NCI-H2227 (cell line): ENCODE measurements around the gene AKIRIN2.
"Not testable (repeated sequence)": the region's sequence is repeated elsewhere in the genome, so short reads cannot be mapped to it uniquely, and the experiment has no call there.

Experiments used
- DNase-seq: peaks from one replicate; lab custom pipeline; 2025; ENCODE audit not compliant: unreplicated experiment; lab: John Stamatoyannopoulos, UW

The AKIRIN2 gene

GRCh38 chr6:87690441-87690840 lies 11.6 kb downstream of the AKIRIN2 start:
- no peak for DNase-seq

GRCh38 chr6:87687893-87688292 lies 14.1 kb downstream of the AKIRIN2 start:
- not testable (repeated sequence) for DNase-seq

DNA sequence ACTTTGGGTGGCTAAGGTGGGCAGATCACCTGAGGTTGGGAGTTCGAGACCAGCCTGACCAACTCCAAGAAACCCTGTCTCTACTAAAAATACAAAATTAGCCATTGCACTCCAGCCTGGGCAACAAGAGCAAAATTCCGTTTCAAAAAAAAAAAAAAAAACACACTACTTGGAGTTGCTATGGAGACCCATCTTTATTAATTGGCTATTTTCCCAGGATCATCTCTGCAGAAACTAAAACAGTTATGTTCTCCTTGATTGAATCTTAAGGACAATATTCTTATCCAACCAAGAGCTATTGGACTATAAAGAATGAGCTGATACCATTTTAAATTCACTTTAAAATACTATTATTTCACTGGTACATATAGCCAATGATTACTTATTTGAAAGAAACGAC lies 14.7 kb downstream of the AKIRIN2 start:
- DNase-seq: no peak

GRCh38 chr6:87686636-87687205 lies 15.3 kb downstream of the AKIRIN2 start:
- DNase-seq: not testable (repeated sequence)

DNA sequence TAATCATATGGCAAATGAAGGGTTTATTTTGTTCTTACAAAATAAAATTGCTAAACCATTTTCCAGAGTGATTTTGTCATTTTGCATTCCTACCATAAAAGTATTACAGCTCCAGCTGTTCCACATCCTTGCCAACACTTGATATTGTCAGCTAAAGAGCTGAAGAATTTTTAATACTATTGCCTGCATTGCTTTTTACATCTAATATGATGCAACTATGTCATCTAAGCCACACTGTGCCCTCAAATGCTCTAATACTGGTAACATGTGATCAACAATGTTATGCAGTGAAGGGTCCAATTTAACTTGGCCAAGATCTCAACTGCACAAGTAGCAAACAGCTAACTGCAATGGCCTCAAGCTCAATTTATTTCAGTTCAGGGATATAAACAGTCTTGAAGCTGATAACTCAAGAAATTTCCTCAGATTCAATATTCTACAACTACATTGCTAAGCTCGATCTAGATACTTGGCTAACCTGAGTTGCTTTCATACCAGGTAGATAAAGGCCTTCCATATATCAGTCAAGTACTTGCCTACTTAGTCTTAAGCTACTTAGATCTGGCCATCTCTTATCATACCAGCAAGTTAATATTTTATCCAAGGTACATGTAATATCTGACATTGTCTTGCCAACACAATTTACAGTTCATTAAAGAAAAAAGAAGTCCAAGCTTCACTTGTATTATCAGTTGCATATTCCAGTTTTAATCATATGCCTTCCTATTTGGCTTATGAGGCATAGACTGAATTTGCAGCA lies 17.0 kb downstream of the AKIRIN2 start:
- no peak for DNase-seq

- DNase-seq: no peak
These were observed 18.1 kb downstream of the AKIRIN2 start for GRCh38 chr6:87683890-87684289.

DNA sequence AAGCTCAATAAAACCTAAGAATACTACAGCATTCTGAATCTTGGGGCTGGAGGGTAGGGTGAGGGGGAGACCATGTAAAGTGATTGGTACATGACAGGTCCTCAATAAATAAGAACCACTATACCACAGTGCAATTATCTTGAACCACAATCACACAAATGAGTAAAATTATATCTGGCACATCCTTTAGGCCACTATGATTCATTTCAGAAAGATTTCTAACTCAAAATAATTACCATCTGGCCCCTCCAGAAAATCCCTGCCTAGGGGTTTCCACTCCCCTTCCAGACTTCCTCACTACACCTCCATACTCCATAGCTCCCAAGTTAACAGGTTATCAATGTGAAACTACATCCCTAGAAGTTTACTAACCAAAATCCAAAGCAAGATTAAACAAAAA lies 19.7 kb downstream of the AKIRIN2 start:
- no peak for DNase-seq

- no peak for DNase-seq
These were observed 26.9 kb downstream of the AKIRIN2 start for GRCh38 chr6:87675004-87675681.

DNA sequence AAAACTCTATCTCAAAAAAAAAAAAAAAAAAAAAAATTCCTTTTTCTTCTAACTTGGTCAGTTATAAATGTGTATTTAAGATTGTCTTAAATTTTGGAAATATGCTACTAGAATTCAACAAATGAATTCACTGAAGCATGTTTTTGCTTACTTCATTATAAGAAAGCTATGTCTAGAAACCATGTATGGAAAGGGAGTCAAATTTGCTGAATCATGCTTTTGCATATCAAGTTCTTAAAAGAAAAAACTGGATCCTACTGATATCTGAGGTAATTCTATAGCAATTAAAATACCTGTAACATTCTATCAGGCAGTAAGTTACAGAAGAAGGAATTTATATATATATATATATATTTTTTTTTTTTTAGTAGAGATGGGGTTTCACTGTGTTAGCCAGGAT lies 27.7 kb downstream of the AKIRIN2 start:
- DNase-seq: no peak

DNA sequence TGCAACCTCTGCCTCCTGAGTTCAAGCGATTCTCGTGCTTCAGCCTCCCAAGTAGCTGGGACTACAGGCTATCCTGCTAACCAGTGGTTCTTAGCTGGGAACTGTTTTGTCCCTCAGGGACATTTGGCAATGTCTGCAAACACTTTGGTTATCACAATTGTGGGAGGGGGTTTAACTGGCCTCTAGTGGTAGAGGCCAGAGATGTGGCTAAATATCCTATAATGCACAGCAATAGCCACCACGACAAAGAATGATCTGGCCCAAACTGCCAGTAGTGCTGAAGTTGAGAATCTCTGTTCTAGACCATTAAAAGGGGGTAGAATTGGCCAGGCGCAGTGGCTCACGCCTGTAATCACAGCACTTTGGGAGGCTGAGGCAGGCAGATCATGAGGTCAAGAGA lies 28.8 kb downstream of the AKIRIN2 start:
- DNase-seq: no peak

- no peak for DNase-seq
These were observed 29.4 kb downstream of the AKIRIN2 start for GRCh38 chr6:87672641-87673040.

DNA sequence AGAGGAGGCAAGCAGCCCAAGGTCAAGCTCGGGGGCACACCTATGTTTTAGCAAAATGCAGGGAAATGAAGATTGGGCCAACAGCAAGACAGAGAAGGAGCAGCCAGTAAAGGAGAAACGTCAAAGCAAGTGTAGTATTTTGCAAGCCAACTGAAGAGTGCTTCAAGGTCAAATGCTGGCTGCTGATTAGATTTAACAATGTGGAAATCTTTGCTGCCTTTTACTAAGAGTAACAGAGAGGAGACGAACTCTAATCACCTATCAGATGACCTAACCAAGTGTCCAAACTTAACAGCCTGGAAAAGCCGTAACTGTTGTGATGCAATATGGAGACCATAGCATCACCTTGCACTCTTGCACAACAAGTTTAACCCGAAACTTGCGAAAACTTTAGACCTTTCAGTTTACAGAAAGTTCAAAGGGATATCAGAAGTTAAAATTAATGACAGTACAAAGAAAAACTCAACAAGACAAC lies 30.4 kb downstream of the AKIRIN2 start:
- DNase-seq: no peak

DNA sequence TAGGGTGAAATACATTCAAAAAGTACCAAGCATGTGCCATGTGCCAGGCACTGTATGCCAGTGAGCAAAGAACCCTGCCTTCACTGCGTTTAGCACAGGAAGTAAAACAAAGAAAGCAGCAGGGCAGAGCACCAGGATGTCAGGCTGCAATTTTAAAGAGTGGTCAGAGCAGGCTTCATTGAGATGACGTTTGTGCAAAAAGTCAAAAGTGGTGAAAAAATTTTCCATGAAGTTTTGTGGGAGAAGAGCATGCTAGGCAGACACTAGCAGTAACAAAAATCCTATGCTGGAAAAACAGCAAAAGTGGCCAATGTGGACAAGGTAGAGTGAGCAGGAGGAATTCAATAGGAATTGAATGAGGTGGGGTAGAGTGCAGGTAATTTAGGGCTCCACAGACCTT lies 31.3 kb downstream of the AKIRIN2 start:
- DNase-seq: no peak

DNA sequence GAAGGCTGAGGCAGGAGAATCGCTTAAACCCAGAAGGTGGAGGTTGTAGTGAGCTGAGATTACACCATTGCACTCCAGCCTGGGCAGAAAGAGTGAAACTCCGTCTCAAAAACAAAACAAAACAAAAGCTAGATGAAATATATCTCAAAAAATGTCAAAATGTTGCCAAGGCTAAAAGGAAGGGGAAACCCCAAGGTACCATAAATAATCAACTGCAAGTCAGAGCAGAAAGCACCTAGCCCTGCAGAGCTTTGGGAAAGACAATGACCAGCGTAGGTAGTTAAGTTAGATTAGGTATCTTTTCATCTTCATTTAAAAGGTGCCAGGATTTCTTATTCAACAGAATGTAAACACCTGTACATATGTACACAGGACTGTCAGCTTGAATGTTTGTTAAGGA lies 33.0 kb downstream of the AKIRIN2 start:
- DNase-seq: no peak

DNA sequence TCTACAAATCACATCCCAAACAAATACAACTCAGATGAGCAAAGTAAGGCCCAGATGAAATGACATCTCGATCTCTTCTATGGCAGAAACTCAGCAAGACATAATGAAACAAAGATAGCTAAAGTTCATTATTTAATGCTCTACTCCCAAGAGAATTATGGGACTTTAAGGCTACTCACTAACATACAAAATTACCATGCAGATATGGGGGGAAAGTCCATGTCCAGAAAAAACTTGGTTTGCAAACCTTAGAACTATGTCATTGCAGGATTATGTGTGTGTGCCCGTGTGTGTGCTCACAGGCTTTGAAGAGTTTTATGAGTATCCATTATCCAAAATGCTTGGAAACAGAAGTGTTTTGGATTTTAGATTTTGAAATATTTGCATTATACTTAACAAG lies 34.0 kb downstream of the AKIRIN2 start:
- DNase-seq: no peak

GRCh38 chr6:87667032-87667431 lies 35.0 kb downstream of the AKIRIN2 start:
- no peak for DNase-seq

DNA sequence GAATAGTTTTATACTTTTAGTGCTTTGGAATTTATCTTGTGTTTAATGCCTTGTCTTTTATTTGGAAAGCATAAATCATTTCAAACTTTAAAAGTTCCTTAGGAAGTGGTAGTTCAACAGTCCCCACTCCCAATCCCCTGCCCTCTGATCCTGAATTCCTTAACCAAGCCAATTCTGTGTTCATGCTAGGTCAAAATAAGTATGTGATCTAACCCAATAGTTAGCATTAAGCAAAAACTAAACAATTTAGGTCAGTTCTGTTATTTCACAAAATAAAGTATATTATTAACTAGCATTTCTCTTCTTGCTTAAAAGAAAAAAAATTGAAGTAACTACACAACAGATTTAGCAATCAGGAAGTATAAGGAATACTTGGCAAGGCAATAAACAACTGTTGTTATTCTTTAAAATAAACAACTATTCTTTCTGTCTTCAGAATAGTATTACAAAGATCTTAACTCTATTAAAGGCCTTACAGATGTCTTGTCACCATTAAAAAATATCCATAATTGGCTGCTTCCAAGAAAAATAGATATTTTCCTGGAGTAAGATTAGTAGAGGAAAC lies 37.0 kb downstream of the AKIRIN2 start:
- no peak for DNase-seq

DNA sequence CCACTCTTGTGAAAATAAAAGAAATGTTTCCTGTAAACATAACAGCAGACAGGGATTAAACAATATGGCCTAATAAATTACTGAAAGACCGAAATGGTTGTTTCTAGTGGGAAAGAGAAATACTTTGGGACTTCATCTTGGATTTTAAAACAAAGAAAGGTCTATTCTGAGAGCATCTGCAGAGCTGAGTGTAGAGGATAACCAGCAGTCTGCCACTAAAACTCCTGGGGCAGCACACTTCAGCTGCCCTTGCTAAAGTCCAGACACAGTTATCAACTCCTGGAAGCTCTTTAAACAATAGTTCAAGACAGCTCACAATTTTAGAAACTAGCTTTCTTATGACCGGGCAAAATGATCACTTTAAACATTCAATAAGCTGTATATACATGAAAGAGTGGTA lies 38.6 kb downstream of the AKIRIN2 start:
- no peak for DNase-seq

DNA sequence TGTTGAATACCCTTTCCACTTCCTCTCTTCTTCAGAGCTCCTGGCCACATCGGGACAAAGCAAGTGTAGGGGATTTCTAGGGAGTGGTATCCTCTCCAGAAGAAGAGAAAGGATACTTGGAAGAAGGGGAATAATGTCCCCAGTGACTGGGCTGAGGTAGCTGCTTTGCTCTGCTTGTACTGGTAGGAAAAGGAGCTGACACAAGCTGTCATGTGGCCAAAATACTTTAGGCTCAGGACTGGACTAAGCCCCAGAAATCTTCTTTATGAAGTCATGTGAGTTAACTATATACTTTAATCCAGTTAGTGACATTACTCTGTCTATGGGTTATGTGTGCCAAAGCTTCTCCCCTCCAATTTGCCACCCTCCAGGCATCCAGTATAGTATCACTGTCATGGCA lies 40.5 kb downstream of the AKIRIN2 start:
- DNase-seq: no peak

- no peak for DNase-seq
These were observed 41.0 kb downstream of the AKIRIN2 start for GRCh38 chr6:87661016-87661415.

DNA sequence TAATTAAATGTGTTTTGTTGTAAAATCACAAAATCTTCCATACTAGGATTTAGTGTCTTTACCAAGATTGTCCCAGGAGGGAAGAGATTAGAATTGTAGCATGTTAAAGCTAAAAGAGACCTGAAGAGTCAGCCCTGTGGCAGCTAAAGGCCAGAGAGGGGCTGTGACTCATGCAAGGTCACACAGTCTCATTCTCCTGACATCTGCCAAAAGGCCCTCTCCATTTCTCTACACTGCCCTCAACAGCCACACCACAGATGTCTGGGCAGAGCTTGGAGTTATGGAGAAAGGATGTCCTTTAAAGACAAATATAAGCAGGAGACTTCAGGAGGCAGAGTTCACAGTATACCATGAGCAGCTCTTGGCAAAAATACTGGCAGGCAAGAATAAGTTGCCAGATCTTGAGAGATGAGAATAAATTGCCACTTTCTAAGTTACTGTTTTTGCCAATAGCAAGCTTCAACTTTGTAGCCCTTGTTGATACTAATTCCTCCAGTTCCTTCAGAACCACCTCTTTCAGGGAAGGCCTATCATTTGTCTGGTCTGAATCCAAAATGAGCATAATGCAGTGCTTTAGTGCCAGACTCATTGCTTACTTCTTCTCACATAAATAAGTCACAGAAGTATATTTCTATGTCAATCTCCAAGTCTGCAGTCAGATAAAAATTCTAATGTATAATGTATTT lies 41.7 kb downstream of the AKIRIN2 start:
- DNase-seq: no peak
